Endothelial cell (in vitro differentiated cells): ENCODE measurements around the gene SLC66A2. TPM values are rescaled to one million over a fixed set of nuclear protein-coding genes. Genes with fewer than 3 reads are reported as not detected.

Experiments used
- DNase-seq: peaks from one replicate; pipeline ENCODE4 v3.0.0; 2021; ENCODE audit warnings: low spot score
- H3K27ac Mint-ChIP-seq: one replicate; pipeline ENCODE4 v1.8.0; 2021; ENCODE audit warnings: mixed read lengths, inconsistent platforms; ENCODE audit not compliant: unreplicated experiment
- H3K27me3 Mint-ChIP-seq: one replicate; pipeline ENCODE4 v1.8.0; 2021; ENCODE audit warnings: mild to moderate bottlenecking, moderate library complexity, mixed read lengths, inconsistent platforms; ENCODE audit not compliant: unreplicated experiment
- H3K36me3 Mint-ChIP-seq: one replicate; pipeline ENCODE4 v1.8.0; 2021; ENCODE audit warnings: mild to moderate bottlenecking, low read depth, mixed read lengths, inconsistent platforms; ENCODE audit not compliant: unreplicated experiment
- H3K4me1 Mint-ChIP-seq: one replicate; pipeline ENCODE4 v1.8.0; 2021; ENCODE audit warnings: mild to moderate bottlenecking, mixed read lengths, inconsistent platforms; ENCODE audit not compliant: unreplicated experiment
- H3K4me3 Mint-ChIP-seq: one replicate; pipeline ENCODE4 v1.8.0; 2021; ENCODE audit warnings: mild to moderate bottlenecking, mixed read lengths, inconsistent platforms; ENCODE audit not compliant: unreplicated experiment
- H3K9me3 Mint-ChIP-seq: one replicate; pipeline ENCODE4 v1.8.0; 2021; ENCODE audit warnings: mixed read lengths, inconsistent platforms; ENCODE audit not compliant: unreplicated experiment
- total RNA-seq: library from RNA; stranded (reverse); fragmentation: NEBNext Ultra II Directional; extraction: Animal tissue kit (Norgen Biotek cat#: 25700); gene quantifications from one replicate; pipeline ENCODE4 v1.2.1, GENCODE V29; 2021; ENCODE audit not compliant: unreplicated experiment
- TF ChIP-seq, protein P1 (sequence below): fragments of 200-600 bp; sonication (generic); IDR thresholded peaks from one replicate; pipeline ENCODE4 v1.5.0; 2021; ENCODE audit warnings: antibody characterized with exemption; ENCODE audit not compliant: unreplicated experiment

Gene SLC66A2
- total RNA-seq, 1 donor from 2014 or later, result 31.8 TPM

DNA sequence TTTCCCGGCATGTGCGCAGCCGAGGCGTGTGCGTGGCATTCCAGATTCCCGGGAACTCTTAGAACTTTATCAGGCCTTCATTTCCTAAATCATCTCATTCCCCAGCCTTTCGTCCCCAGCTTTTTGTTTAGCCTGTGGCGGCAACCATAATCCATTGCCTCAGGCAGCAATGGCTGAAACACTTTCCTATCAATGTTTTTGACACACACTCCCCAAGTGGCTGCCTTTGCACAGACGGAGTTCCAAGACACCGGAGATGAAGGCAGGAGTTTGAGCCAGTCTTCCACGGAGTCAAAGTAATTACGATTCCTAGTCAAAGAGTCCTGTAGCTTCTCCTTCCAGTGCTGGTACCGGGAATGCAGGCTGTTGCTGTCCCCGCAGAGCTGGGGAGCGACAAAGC is 88.9 kb downstream of the SLC66A2 start:
- TF ChIP-seq, protein P1, sequence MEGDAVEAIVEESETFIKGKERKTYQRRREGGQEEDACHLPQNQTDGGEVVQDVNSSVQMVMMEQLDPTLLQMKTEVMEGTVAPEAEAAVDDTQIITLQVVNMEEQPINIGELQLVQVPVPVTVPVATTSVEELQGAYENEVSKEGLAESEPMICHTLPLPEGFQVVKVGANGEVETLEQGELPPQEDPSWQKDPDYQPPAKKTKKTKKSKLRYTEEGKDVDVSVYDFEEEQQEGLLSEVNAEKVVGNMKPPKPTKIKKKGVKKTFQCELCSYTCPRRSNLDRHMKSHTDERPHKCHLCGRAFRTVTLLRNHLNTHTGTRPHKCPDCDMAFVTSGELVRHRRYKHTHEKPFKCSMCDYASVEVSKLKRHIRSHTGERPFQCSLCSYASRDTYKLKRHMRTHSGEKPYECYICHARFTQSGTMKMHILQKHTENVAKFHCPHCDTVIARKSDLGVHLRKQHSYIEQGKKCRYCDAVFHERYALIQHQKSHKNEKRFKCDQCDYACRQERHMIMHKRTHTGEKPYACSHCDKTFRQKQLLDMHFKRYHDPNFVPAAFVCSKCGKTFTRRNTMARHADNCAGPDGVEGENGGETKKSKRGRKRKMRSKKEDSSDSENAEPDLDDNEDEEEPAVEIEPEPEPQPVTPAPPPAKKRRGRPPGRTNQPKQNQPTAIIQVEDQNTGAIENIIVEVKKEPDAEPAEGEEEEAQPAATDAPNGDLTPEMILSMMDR, result no peak
- no peaks in the 10 kb centered on the region for H3K9me3 Mint-ChIP-seq
- H3K4me1 Mint-ChIP-seq, result no peaks in the 10 kb centered on the region
- no peak overlapping the region for H3K27ac Mint-ChIP-seq
- H3K36me3 Mint-ChIP-seq, result no peaks in the 10 kb centered on the region
- peaks cover 2% of the 10 kb centered on the region for H3K27me3 Mint-ChIP-seq
- no peak for DNase-seq
- H3K4me3 Mint-ChIP-seq, result no peak overlapping the region

DNA sequence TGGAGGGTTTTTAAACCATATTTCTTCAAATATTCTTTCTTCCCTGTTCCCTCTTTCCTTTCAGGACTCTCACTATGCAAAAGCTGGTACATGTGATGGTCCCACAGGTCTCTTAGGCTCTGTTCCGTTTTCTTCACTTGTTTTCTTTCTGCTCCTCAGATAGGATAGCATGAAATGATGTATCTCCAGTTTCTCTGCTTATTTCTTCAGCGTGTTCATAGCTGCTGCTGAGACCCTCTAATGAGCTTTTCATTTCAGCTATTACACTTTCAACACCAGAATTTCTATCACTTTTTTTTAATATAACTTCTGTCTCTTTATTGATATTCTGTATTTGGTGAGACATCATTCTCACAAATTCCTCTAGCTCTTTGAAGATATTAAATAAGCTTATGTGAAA is 89.8 kb downstream of the SLC66A2 start:
- Mint-ChIP-seq H3K4me1 (peaks cover 5% of the 10 kb centered on the region), H3K27me3 (peaks cover 8% of the 10 kb centered on the region), H3K9me3 (no peaks in the 10 kb centered on the region), H3K27ac (no peak overlapping the region), H3K36me3 (no peaks in the 10 kb centered on the region), H3K4me3 (no peak overlapping the region)
- TF ChIP-seq, protein P1, result no peak
- DNase-seq, result no peak

DNA sequence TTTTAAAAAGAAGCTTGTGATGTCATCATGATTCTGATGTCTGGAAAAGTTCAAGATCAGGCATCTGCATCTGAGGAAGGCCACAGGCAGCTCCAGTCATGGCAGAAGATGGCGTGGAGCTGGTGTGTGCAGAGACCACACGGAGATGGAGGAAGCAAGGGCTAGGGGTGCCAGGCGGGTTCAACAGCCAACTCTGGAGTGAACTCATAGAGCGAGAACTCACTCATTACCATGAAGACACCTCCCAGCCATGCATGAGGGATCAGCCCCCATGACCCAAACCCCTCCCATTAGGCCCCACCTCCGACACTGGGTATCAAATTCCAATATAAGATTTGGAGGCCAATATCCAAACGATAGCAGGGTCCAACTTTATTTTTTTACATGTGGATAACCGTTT is 92.1 kb downstream of the SLC66A2 start:
- no peaks in the 10 kb centered on the region for H3K36me3 Mint-ChIP-seq
- TF ChIP-seq, protein P1, result no peak
- peaks cover 5% of the 10 kb centered on the region for H3K4me1 Mint-ChIP-seq
- no peaks in the 10 kb centered on the region for H3K9me3 Mint-ChIP-seq
- H3K4me3 Mint-ChIP-seq, result no peak overlapping the region
- H3K27ac Mint-ChIP-seq, result no peak overlapping the region
- peaks cover 10% of the 10 kb centered on the region for H3K27me3 Mint-ChIP-seq
- no peak for DNase-seq

DNA sequence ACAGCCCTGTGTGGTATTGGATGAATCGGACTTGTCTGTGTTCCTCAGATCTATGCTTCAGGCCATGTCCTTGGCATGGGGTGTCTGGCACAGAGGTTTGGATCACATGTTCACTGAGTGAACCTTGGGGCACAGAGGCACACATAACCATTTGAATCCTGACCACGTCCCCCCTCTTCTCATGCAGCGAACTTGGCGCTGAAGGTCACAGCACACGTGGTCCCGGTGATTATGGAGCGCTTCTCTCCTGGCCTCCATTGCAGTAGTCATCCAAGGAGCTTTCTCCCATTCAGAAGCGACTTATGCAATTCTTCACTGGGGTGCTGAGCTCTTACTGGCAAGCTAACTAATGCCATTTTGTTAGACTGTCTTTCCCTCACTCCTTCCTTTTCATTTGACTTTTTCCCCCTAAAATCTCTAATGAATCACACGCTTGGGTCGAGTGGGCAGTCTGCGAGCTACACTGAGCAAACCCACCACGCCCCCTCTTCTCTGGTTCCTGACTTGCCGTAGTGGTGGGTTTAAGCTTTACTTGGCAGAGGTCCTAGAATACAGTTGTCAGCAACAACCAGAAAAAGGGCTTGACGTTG is 94.3 kb downstream of the SLC66A2 start:
- Mint-ChIP-seq H3K9me3 (no peaks in the 10 kb centered on the region), H3K27ac (peak overlapping the region; percentile 65), H3K4me1 (peaks cover 9% of the 10 kb centered on the region), H3K36me3 (no peaks in the 10 kb centered on the region), H3K4me3 (no peak overlapping the region), H3K27me3 (peaks cover 14% of the 10 kb centered on the region)
- TF ChIP-seq, protein P1, result no peak
- DNase-seq, result no peak

DNA sequence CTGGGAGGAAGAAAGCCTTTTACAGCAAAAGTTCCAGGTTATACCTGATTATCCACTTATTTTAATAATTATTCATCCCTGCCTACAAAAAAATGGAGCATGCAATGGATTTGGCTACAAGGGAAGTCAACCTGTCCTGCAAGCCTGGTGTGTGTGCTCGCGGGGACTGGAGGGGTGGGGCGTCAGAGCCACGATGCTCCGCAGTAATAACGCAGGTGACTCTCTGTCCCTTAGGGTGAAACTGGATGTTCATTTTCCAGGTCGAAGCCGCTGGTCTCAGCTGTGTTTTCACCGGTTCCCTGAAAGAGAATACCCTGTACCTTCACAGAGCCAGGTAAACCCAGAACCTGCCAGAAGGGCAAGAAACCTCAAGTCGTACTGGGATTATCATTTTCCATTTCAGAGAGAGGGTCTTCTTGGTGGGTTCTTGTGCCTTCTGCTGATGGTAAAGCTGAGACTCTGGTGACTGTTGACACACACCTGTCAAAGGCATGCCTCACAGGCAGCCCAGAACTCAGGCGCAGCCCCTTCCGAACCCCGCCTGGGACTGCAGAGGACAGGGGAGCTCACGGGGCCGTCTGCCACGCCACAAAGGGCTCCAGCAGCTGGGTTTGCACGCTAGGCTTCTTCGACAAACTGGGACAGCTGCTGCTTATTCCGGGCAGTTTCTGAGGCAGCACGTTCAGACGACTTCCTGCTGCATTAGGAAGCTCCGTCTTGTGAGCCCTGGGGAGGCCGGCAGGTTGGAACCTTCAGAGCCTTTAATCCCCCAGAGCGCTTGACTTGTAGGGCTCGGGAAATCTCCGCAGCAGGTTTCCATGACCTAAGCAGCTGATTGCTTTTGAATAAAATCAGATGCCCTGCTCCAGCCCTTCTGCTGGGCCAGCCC is 95.1 kb downstream of the SLC66A2 start:
- Mint-ChIP-seq H3K4me1 (peaks cover 9% of the 10 kb centered on the region), H3K9me3 (no peaks in the 10 kb centered on the region), H3K36me3 (no peaks in the 10 kb centered on the region), H3K4me3 (no peak overlapping the region), H3K27ac (no peak overlapping the region), H3K27me3 (peaks cover 14% of the 10 kb centered on the region)
- peak; percentile 44 for DNase-seq
- TF ChIP-seq, protein P1, result no peak
